Effector CD4-positive, alpha-beta T cell (primary cell): ENCODE results near the gene PTPRE.
"Not testable (repeated sequence)": the region's sequence is repeated elsewhere in the genome, so short reads cannot be mapped to it uniquely, and the experiment has no call there.

Source experiments
- DNase-seq: peaks from one replicate; pipeline ENCODE4 v3.0.0-alpha.2; 2020

The PTPRE gene

GRCh38 chr10:127983344-127984100 lies 76.6 kb downstream of the PTPRE start:
- DNase-seq, result no peak

GRCh38 chr10:127984945-127985344 lies 78.0 kb downstream of the PTPRE start:
- no peak for DNase-seq

GRCh38 chr10:127986531-127987466 lies 79.9 kb downstream of the PTPRE start:
- no peak for DNase-seq

GRCh38 chr10:127987467-127988380 lies 80.8 kb downstream of the PTPRE start:
- DNase-seq, result no peak

- no peak for DNase-seq
Observed at GRCh38 chr10:127989481-127990012, 82.6 kb downstream of the PTPRE start.

GRCh38 chr10:127990132-127990788 lies 83.4 kb downstream of the PTPRE start:
- DNase-seq, result not testable (repeated sequence)

- DNase-seq, result peak; percentile 24
Observed at GRCh38 chr10:127990846-127991542, 84.1 kb downstream of the PTPRE start.

GRCh38 chr10:127991543-127992255 lies 84.8 kb downstream of the PTPRE start:
- no peak for DNase-seq

GRCh38 chr10:127992376-127992775 lies 85.5 kb downstream of the PTPRE start:
- no peak for DNase-seq

- no peak for DNase-seq
Observed at GRCh38 chr10:127993056-127993690, 86.3 kb downstream of the PTPRE start.

GRCh38 chr10:127995939-127996338 lies 89.0 kb downstream of the PTPRE start:
- DNase-seq, result no peak

GRCh38 chr10:127996586-127996985 lies 89.7 kb downstream of the PTPRE start:
- no peak for DNase-seq

- no peak for DNase-seq
Observed at GRCh38 chr10:127997271-127997670, 90.4 kb downstream of the PTPRE start.

GRCh38 chr10:127997937-127998336 lies 91.0 kb downstream of the PTPRE start:
- no peak for DNase-seq

- DNase-seq, result no peak
Observed at GRCh38 chr10:127998501-127999144, 91.7 kb downstream of the PTPRE start.

GRCh38 chr10:127999297-128000129 lies 92.6 kb downstream of the PTPRE start:
- DNase-seq, result no peak

GRCh38 chr10:128000471-128001362 lies 93.8 kb downstream of the PTPRE start:
- DNase-seq, result no peak
